HG02588 (cell line): ENCODE data around the gene AHCTF1.
"Not testable (repeated sequence)": the region's sequence is repeated elsewhere in the genome, so short reads cannot be mapped to it uniquely, and the experiment has no call there.

Experiments used
- ATAC-seq: cut with Tn5 transposase; IDR thresholded peaks from one replicate; pipeline ENCODE4 v1.9.1; 2021; ENCODE audit warnings: mild to moderate bottlenecking, moderate library complexity; ENCODE audit not compliant: unreplicated experiment

Gene AHCTF1

DNA sequence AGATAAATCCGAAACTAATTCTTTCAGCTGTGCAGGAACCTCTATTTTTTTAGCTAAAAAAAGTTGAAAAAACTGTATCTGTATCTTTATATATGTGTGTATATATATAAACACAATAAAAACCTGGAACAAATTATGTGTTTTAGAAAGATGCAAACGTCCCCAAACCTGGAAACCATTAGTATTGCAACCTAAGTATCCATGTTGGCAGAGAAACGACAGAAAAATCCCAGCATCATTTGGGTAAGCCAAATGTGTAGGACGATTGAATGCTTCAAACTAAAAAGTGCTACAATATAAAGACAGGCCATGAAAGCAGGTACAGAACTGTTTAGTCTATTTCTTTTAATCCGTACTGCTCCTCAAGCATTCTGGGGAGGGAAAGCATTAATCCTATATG lies 87.9 kb downstream of the AHCTF1 start:
- ATAC-seq: no peak

- ATAC-seq: not testable (repeated sequence)
Measured at GRCh38 chr1:246840761-246841160, 91.0 kb downstream of the AHCTF1 start.

DNA sequence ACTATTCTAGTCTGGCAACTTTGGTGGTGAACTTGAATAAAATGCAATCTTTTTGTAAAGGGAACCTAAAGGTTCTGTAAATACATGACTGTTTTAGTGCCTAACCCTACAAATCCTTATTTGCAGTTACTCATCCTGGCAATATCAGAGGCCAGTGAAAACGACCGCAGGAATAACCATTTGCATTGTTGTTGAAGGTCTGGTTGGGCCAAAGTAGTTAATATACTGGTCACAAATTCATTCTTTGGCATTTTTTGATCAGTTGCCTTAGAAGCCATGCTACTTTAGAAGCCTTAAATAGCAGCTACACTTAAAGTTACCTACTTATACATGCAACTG lies 93.7 kb downstream of the AHCTF1 start:
- ATAC-seq: no peak

DNA sequence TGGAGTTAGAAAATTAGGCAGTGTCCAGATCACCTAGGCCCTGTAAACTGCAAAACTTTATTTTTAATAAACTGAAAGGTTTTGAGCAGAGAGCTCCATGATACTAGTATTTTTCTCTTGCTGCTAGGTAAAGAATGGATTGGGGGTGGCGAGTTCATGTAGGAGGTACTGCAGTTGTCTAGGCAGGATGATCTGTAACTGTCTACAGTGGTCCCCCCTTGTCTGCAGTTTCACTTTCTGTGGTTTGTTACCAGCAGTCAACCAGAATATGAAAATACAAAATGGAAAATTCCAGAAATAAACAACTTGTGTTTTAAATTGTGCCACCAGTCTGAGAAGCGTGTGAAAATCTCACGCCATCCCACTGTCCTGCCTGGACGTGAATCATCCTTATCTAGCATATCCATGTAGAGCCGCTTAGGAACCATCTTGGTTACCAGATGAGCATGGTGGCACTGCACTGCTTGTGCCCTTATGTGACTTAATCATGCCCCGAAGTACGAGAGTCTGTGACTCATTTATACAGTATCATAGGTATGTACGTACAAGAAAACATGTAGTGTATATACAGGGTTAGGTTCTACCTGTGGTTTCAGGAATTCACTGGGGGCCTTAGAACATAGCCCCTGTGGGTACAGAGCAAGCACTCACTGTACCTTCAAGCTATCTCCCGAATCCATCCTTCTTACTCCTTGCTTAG lies 94.2 kb downstream of the AHCTF1 start:
- ATAC-seq: no peak

- no peak for ATAC-seq
Measured at GRCh38 chr1:246836209-246836966, 95.4 kb downstream of the AHCTF1 start.

DNA sequence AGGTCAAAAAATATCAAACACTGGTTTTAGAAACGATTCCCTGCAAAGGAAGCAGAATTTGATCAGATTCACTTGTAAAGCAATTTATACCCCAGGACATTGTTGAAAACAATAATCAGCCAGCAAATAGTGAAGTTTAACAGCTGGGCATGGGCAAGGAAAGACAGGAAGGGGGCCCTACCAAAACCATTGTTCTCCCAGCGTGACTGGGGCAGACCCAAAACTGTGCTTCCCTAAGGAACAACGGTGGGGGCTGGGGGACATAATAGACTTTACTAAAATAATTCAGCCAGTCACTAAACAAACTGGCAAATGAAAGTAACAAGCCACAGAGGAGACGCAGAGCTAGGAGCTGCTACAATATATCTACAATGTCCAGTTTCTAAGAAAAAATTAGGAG lies 100.2 kb downstream of the AHCTF1 start:
- no peak for ATAC-seq

DNA sequence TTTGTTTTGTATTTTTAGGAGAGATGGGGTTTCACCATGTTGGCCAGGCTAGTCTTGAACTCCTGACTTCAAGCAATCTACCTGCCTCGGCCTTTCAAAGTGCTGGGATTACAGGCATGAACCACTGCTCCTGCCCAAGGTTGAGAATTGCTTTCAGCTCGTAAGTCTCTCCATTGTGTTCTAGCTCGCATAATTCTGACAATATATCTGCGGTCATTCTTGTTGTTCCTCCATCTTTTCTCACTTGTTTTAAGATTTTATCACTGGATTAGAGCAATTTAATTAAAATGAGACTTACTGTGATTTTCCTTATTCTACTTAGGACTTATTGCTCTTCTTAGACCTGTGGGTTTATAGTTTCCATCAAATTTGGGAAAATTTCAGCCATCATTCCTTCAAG lies 102.9 kb downstream of the AHCTF1 start:
- no peak for ATAC-seq

- ATAC-seq: no peak
Measured at GRCh38 chr1:246827396-246827795, 104.4 kb downstream of the AHCTF1 start.

DNA sequence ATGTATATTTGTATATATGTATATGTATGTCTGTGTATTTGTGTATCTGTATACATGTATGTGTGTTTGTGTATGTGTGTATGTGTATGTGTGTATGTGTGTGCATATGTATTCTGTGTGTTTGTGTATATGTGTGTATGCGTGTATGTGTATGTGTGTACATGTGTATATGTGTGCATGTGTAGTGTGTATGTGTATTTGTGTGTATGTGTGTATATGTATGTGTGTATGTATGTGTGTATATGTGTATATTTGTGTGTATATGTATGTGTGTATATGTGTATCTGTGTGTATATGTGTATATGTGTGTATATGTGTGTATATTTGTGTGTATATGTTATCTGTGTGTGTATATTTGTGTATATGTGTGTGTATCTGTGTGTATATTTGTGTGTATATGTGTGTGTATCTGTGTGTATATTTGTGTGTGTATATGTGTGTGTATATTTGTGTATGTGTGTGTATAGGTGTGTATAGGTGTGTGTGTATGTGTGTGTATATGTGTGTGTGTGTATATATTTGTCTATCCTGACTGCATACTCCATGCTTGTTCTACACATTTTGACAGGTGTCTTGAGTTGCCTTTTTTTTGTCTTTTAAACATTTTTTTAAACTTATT lies 106.1 kb downstream of the AHCTF1 start:
- no peak for ATAC-seq

GRCh38 chr1:246824541-246824940 lies 107.2 kb downstream of the AHCTF1 start:
- no peak for ATAC-seq

DNA sequence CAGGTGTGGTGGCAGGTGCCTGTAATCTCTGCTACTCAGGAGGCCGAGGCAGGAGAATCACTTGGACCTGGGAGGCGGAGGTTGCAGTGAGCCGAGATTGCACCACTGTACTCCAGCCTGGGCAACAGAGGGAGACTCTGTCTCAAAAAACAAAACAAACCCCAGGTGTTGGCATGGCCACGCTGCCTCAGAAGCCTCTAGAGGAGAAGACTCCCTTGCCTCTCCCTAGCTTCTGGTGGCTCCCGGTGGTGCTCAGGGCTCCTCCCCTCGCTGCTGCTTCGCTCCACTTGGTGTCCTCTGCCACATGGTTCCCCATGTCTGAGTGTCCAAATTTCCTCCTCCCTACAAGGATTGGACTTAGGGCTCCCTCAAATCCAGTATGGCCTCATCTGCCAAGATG lies 109.6 kb downstream of the AHCTF1 start:
- not testable (repeated sequence) for ATAC-seq

GRCh38 chr1:246820666-246821065 lies 111.1 kb downstream of the AHCTF1 start:
- ATAC-seq: no peak

DNA sequence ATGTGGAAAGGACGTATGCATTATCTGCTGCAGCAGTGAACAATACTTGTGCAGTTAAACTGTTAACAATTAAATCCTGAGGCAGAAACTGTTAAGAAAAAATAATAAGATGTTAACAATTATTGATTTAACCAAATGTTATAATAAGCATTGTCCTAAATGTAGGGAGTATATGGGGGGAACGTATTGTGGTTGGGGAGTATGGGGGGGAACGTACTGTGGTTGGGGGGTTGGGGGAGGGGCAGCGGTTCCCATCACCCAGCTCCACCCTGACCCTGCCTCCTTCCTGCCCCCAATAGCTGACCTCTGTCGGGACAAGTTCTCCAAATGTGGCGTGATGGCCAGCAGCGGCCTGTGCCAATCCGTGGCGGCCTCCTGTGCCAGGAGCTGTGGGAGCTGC lies 114.0 kb downstream of the AHCTF1 start:
- ATAC-seq: not testable (repeated sequence)

- no peak for ATAC-seq
Measured at GRCh38 chr1:246815693-246816270, 116.0 kb downstream of the AHCTF1 start.

DNA sequence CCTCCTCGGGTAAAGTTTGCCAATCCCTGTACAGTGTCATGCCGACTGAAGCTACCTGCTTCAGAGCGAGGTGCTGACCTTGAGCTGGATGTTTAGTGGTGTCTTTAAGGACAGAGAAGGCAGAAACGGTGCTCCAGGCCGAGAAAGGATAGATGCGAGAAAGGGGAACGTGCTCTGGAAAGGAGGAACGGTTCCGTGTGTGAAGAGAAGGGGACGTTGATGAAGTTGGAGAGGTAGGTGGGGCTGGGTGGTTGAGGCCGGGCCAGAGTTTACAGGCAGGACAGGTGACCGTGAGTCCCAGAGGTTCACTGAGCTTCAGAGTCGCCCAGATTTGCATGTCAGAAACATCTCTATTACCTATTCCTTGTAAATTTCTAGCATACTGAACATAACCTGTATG lies 116.9 kb downstream of the AHCTF1 start:
- ATAC-seq: no peak

- ATAC-seq: not testable (repeated sequence)
Measured at GRCh38 chr1:246813325-246813724, 118.4 kb downstream of the AHCTF1 start.

- ATAC-seq: no peak
Measured at GRCh38 chr1:246811985-246812384, 119.8 kb downstream of the AHCTF1 start.

DNA sequence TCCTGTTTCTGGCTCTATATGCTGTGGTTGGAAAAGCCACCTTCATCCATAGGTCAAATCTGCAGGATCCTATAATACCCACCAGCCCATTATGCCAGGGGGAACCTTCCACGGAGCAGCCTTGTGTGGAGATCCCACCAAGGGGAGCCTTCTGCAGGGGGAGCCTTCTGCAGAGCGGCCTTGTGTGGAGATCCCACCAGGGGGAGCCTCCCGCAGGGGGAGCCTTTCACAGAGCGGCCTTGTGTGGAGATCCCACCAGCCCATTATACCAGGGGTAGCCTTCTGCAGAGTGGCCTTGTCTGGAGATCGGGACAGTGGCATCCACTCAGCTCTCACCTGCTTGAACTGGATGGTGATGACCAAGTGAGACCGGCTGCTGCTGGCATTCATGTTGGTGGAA lies 122.3 kb downstream of the AHCTF1 start:
- ATAC-seq: no peak

- ATAC-seq: no peak
Measured at GRCh38 chr1:246805135-246805716, 126.5 kb downstream of the AHCTF1 start.

GRCh38 chr1:246803883-246804282 lies 127.9 kb downstream of the AHCTF1 start:
- ATAC-seq: no peak

DNA sequence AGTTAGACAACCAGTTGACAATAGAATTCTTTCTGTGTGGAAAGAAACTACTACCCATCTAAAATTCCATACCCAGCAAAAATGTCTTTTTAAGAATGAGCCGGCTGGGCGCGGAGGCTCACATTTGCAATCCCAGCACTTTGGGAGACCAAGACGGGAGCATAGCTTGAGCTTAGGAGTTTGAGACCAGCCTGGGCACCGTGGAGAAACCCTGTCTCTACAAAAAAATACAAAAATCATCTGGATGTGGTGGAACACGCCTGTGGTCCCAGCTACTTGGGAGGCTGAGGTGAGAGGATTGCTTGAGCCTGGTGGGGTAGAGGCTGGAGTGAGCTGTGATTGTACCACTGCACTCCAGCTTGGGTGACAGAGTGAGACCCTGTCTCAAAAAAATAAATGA lies 128.4 kb downstream of the AHCTF1 start:
- no peak for ATAC-seq
